HepG2 (cell line): ENCODE results near the gene TMCO6.

ENCODE experiments used
- ATF1 ChIP-seq: IDR thresholded peaks from 2 replicates; pipeline ENCODE4 v1.6.1; 2016; ENCODE audit warnings: mild to moderate bottlenecking, control low read depth
- CTCF ChIP-seq: sonication (generic); formaldehyde crosslinking; IDR thresholded peaks from 2 replicates; pipeline ENCODE4 v1.5.0; 2020; ENCODE audit warnings: mild to moderate bottlenecking, missing genetic modification reagents, moderate library complexity
- ERF ChIP-seq: IDR thresholded peaks from 2 replicates; pipeline ENCODE4 v1.6.1; 2018; ENCODE audit warnings: missing biosample characterization, missing genetic modification reagents
- EZH2 ChIP-seq: conservative IDR thresholded peaks from 2 replicates; pipeline ENCODE4 v1.6.1; 2012; ENCODE audit warnings: mild to moderate bottlenecking, low read depth, low read length, moderate library complexity
- NKX3-1 ChIP-seq: sonication (generic); formaldehyde crosslinking; IDR thresholded peaks from 2 replicates; pipeline ENCODE4 v1.5.0; 2020; ENCODE audit warnings: missing genetic modification reagents
- POLR2AphosphoS2 ChIP-seq: IDR thresholded peaks from 2 replicates; pipeline ENCODE4 v1.6.1; 2011; ENCODE audit warnings: low read depth, low read length, improper control_type of control experiment
- SALL2 ChIP-seq: sonication (generic); formaldehyde crosslinking; IDR thresholded peaks from 2 replicates; pipeline ENCODE4 v1.8.1; 2023; ENCODE audit warnings: mild to moderate bottlenecking, missing genetic modification reagents, inconsistent platforms
- SP1 ChIP-seq, 2 experiments: fragments of 450-650 bp in 1 of 2; sonication (generic) in 1 of 2; formaldehyde crosslinking in 1 of 2; IDR thresholded peaks; 2 replicates each; pipeline versions ENCODE4 v1.4.0 to v1.6.1; 2016 to 2020; ENCODE audit warnings: missing genetic modification reagents in 1 of 2
- ZNF362 ChIP-seq: sonication (generic); formaldehyde crosslinking; IDR thresholded peaks from 2 replicates; pipeline ENCODE4 v1.4.0; 2020; ENCODE audit warnings: missing genetic modification reagents, mild to moderate bottlenecking, borderline replicate concordance
- ZNF777 ChIP-seq: sonication (generic); formaldehyde crosslinking; IDR thresholded peaks from 2 replicates; pipeline ENCODE4 v1.4.0; 2020; ENCODE audit warnings: missing genetic modification reagents
- ZSCAN12 ChIP-seq: sonication (generic); formaldehyde crosslinking; IDR thresholded peaks from 2 replicates; pipeline ENCODE4 v1.9.0; 2021; ENCODE audit warnings: mild to moderate bottlenecking, missing genetic modification reagents
- ZSCAN29 ChIP-seq: sonication (generic); formaldehyde crosslinking; conservative IDR thresholded peaks from 2 replicates; pipeline ENCODE4 v1.4.0; 2020; ENCODE audit warnings: mild to moderate bottlenecking, missing genetic modification reagents
- TF ChIP-seq, protein P1 (sequence below): sonication (generic); formaldehyde crosslinking; IDR thresholded peaks from 2 replicates; pipeline ENCODE4 v1.5.0; 2020; ENCODE audit warnings: mild to moderate bottlenecking, missing genetic modification reagents, borderline replicate concordance
- TF ChIP-seq, protein P2 (sequence below): IDR thresholded peaks from 2 replicates; pipeline ENCODE4 v1.6.1; 2016; ENCODE audit warnings: low read depth

GRCh38 chr5:140631036-140631417 is 8.2 kb upstream of the TMCO6 start:
- TF ChIP-seq ZNF362 (CRISPR knock-in tag) = no peak
- no peak for TF ChIP-seq POLR2AphosphoS2
- TF ChIP-seq, protein P1, sequence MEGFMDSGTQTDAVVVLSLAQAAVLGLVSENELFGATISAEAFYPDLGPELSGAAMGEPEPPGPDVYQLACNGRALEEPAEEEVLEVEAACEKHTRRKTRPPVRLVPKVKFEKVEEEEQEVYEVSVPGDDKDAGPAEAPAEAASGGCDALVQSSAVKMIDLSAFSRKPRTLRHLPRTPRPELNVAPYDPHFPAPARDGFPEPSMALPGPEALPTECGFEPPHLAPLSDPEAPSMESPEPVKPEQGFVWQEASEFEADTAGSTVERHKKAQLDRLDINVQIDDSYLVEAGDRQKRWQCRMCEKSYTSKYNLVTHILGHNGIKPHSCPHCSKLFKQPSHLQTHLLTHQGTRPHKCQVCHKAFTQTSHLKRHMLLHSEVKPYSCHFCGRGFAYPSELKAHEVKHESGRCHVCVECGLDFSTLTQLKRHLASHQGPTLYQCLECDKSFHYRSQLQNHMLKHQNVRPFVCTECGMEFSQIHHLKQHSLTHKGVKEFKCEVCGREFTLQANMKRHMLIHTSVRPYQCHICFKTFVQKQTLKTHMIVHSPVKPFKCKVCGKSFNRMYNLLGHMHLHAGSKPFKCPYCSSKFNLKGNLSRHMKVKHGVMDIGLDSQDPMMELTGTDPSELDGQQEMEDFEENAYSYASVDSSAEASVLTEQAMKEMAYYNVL (CRISPR knock-in tag) = no peak
- TF ChIP-seq ZSCAN12 = no peak
- TF ChIP-seq ERF (CRISPR knock-in tag) = no peak
- TF ChIP-seq NKX3-1 (CRISPR knock-in tag) = no peak
- no peak for TF ChIP-seq SALL2 (CRISPR knock-in tag)
- no peak for TF ChIP-seq ATF1 (CRISPR knock-in tag)
- TF ChIP-seq, protein P2, sequence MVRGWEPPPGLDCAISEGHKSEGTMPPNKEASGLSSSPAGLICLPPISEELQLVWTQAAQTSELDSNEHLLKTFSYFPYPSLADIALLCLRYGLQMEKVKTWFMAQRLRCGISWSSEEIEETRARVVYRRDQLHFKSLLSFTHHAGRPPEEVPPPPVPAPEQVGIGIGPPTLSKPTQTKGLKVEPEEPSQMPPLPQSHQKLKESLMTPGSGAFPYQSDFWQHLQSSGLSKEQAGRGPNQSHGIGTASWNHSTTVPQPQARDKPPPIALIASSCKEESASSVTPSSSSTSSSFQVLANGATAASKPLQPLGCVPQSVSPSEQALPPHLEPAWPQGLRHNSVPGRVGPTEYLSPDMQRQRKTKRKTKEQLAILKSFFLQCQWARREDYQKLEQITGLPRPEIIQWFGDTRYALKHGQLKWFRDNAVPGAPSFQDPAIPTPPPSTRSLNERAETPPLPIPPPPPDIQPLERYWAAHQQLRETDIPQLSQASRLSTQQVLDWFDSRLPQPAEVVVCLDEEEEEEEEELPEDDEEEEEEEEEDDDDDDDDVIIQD (CRISPR knock-in tag) = no peak
- no peak for TF ChIP-seq EZH2
- no peak for TF ChIP-seq SP1 (IDR thresholded peaks at IDR 0.05)
- TF ChIP-seq SP1 (CRISPR knock-in tag; IDR thresholded peaks at IDR 0.05) = no peak
- TF ChIP-seq ZNF777 (CRISPR knock-in tag) = no peak
- no peak for TF ChIP-seq CTCF
- TF ChIP-seq ZSCAN29 (CRISPR knock-in tag) = no peak
